HPDE6-E6E7 (cell line): Measurements from ENCODE around the gene ZNF708.
"Not testable (repeated sequence)": the region's sequence is repeated elsewhere in the genome, so short reads cannot be mapped to it uniquely, and the experiment has no call there.

ENCODE experiments used
- DNase-seq: peaks from one replicate; pipeline ENCODE4 v3.0.0; 2011; ENCODE audit warnings: missing footprints; ENCODE audit errors: extremely low spot score

ZNF708 gene

GRCh38 chr19:21260164-21260847 lies 68.9 kb downstream of the ZNF708 start:
- DNase-seq = no peak

- DNase-seq = not testable (repeated sequence)
Observed at GRCh38 chr19:21259421-21260124, 69.6 kb downstream of the ZNF708 start.

GRCh38 chr19:21256722-21257121 lies 72.5 kb downstream of the ZNF708 start:
- DNase-seq = peak; percentile 51
